ENCODE results near the gene RIMS4. TPM values are rescaled to one million over a fixed set of nuclear protein-coding genes. Genes with fewer than 3 reads are reported as not detected.

The RIMS4 gene
- total and polyA plus RNA-seq, 9 of the 15 experiments (the other 6 are each of a cell fraction or from before 2014, with no cell fraction given) = 0.04 TPM; not detected in 8

GRCh38 chr20:44736170-44737021 is 74.0 kb downstream of the RIMS4 start (continued):
- TF ChIP-seq STAG1 (CRISPR knock-in tag; IDR thresholded peaks at IDR 0.05; ENCODE audit: borderline replicate concordance) (no peak), L3MBTL2 (IDR thresholded peaks at IDR 0.05) (peak; percentile 45; the same call in 1 of the 2 replicates), SPI1 (IDR thresholded peaks at IDR 0.05; ENCODE audit: borderline replicate concordance, low read depth, low read length) (peak; percentile 80; the same call in 1 of the 2 replicates), ZNF561 (CRISPR knock-in tag; conservative IDR thresholded peaks at IDR 0.05) (no peak), PHB2 (IDR thresholded peaks at IDR 0.05; ENCODE audit: low read depth) (no peak), ATF1 (CRISPR knock-in tag; IDR thresholded peaks at IDR 0.05) (no peak), ATF1 (tag; IDR thresholded peaks at IDR 0.05) (peak; percentile 59), ZKSCAN1 (IDR thresholded peaks at IDR 0.05; ENCODE audit: low read depth, low read length) (no peak), TFE3 (CRISPR knock-in tag; IDR thresholded peaks at IDR 0.05) (peak; percentile 31; the same call in 1 of the 2 replicates), NRF1 (conservative IDR thresholded peaks at IDR 0.05 in 1 of 2, IDR thresholded peaks at IDR 0.05 in 1 of 2) (0 out of 4 replicates have a peak, but pooled peaks of 1 of the 2 experiments have one; percentile 26)
- TF ChIP-seq, protein P1, sequence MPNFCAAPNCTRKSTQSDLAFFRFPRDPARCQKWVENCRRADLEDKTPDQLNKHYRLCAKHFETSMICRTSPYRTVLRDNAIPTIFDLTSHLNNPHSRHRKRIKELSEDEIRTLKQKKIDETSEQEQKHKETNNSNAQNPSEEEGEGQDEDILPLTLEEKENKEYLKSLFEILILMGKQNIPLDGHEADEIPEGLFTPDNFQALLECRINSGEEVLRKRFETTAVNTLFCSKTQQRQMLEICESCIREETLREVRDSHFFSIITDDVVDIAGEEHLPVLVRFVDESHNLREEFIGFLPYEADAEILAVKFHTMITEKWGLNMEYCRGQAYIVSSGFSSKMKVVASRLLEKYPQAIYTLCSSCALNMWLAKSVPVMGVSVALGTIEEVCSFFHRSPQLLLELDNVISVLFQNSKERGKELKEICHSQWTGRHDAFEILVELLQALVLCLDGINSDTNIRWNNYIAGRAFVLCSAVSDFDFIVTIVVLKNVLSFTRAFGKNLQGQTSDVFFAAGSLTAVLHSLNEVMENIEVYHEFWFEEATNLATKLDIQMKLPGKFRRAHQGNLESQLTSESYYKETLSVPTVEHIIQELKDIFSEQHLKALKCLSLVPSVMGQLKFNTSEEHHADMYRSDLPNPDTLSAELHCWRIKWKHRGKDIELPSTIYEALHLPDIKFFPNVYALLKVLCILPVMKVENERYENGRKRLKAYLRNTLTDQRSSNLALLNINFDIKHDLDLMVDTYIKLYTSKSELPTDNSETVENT (CRISPR knock-in tag; IDR thresholded peaks at IDR 0.05) = no peak
- TF ChIP-seq, protein P2, sequence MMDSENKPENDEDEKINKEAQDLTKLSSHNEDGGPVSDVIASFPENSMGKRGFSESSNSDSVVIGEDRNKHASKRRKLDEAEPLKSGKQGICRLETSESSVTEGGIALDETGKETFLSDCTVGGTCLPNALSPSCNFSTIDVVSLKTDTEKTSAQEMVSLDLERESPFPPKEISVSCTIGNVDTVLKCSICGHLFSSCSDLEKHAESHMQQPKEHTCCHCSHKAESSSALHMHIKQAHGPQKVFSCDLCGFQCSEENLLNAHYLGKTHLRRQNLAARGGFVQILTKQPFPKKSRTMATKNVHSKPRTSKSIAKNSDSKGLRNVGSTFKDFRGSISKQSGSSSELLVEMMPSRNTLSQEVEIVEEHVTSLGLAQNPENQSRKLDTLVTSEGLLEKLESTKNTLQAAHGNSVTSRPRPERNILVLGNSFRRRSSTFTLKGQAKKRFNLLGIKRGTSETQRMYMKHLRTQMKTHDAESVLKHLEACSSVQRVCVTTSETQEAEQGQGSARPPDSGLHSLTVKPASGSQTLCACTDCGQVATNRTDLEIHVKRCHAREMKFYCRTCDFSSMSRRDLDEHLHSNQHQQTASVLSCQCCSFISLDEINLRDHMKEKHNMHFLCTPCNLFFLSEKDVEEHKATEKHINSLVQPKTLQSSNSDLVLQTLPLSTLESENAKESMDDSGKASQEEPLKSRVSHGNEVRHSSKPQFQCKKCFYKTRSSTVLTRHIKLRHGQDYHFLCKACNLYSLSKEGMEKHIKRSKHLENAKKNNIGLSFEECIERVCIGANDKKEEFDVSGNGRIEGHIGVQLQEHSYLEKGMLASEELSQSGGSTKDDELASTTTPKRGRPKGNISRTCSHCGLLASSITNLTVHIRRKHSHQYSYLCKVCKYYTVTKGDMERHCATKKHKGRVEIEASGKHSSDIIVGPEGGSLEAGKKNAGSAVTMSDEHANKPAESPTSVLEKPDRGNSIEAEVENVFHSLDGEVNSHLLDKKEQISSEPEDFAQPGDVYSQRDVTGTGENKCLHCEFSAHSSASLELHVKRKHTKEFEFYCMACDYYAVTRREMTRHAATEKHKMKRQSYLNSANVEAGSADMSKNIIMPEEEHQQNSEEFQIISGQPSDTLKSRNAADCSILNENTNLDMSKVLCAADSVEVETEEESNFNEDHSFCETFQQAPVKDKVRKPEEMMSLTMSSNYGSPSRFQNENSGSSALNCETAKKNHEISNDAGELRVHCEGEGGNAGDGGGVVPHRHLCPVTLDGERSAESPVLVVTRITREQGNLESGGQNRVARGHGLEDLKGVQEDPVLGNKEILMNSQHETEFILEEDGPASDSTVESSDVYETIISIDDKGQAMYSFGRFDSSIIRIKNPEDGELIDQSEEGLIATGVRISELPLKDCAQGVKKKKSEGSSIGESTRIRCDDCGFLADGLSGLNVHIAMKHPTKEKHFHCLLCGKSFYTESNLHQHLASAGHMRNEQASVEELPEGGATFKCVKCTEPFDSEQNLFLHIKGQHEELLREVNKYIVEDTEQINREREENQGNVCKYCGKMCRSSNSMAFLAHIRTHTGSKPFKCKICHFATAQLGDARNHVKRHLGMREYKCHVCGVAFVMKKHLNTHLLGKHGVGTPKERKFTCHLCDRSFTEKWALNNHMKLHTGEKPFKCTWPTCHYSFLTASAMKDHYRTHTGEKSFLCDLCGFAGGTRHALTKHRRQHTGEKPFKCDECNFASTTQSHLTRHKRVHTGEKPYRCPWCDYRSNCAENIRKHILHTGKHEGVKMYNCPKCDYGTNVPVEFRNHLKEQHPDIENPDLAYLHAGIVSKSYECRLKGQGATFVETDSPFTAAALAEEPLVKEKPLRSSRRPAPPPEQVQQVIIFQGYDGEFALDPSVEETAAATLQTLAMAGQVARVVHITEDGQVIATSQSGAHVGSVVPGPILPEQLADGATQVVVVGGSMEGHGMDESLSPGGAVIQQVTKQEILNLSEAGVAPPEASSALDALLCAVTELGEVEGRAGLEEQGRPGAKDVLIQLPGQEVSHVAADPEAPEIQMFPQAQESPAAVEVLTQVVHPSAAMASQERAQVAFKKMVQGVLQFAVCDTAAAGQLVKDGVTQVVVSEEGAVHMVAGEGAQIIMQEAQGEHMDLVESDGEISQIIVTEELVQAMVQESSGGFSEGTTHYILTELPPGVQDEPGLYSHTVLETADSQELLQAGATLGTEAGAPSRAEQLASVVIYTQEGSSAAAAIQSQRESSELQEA (IDR thresholded peaks at IDR 0.05; ENCODE audit: low read depth) = no peak
- TF ChIP-seq, protein P3, sequence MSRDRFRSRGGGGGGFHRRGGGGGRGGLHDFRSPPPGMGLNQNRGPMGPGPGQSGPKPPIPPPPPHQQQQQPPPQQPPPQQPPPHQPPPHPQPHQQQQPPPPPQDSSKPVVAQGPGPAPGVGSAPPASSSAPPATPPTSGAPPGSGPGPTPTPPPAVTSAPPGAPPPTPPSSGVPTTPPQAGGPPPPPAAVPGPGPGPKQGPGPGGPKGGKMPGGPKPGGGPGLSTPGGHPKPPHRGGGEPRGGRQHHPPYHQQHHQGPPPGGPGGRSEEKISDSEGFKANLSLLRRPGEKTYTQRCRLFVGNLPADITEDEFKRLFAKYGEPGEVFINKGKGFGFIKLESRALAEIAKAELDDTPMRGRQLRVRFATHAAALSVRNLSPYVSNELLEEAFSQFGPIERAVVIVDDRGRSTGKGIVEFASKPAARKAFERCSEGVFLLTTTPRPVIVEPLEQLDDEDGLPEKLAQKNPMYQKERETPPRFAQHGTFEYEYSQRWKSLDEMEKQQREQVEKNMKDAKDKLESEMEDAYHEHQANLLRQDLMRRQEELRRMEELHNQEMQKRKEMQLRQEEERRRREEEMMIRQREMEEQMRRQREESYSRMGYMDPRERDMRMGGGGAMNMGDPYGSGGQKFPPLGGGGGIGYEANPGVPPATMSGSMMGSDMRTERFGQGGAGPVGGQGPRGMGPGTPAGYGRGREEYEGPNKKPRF (IDR thresholded peaks at IDR 0.05; ENCODE audit: low read depth, low read length) = no peak
